ENCODE data around the gene ROBO2. TPM values are rescaled to one million over a fixed set of nuclear protein-coding genes. Genes with fewer than 3 reads are reported as not detected.

The ROBO2 gene
- total and polyA plus RNA-seq, 2 experiments from 2014 or later, result 1.5 to 7.8 TPM

DNA sequence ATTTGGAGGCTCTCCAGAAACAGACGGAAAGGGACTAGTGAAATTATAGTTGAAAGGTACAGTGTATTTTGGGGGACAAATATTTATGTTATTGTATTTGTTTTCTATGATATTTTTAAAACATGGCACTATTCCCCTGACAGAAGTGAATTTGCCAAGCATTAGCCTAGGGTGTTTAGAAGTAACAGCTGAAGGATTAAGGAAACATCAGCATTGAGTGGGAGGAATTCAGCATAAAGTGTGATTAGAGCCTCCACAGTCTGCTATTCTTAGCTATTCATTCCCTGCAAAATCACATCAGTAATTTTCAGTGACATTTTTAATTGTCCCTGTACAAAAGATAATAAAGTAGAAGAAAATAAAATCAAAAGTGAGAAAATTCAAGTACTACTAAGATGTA lies 231.4 kb downstream of the ROBO2 start:
- H3K27ac ChIP-seq (ENCODE audit: low read depth), result no peak overlapping the region
- Mint-ChIP-seq H3K27ac (no peak overlapping the region; the same call in 1 of the 2 replicates), H3K4me3 (no peak overlapping the region), H3K27me3 (ENCODE audit: insufficient read depth, low read depth, poor library complexity) (peaks cover 2% of the 10 kb centered on the region), H3K36me3 (ENCODE audit: low read depth) (no peaks in the 10 kb centered on the region), H3K4me1 (peaks cover 4% of the 10 kb centered on the region; the same call in 2 of the 3 replicates), H3K9me3 (no peaks in the 10 kb centered on the region)
- no peaks in the 10 kb centered on the region for H3F3A ChIP-seq (replicated peaks; ENCODE audit: low read depth)
- no peaks in the 10 kb centered on the region for H3K79me2 ChIP-seq (replicated peaks; ENCODE audit: insufficient read depth)
- peak overlapping the region; percentile 57; the same call in 1 of the 2 replicates for H2AFZ ChIP-seq
- no peaks in the 10 kb centered on the region for H3K27me3 ChIP-seq (ENCODE audit: insufficient read depth)
- H3K4me2 ChIP-seq, result no peak overlapping the region
- no peaks in the 10 kb centered on the region for H3K36me3 ChIP-seq (ENCODE audit: insufficient read depth)
- no peak overlapping the region for H3K4me3 ChIP-seq
- H3K9me2 ChIP-seq (ENCODE audit: insufficient read depth), result no peaks in the 10 kb centered on the region
- DNase-seq (ENCODE audit: low spot score), result no peak
- H4K20me1 ChIP-seq (replicated peaks; ENCODE audit: insufficient read depth), result no peaks in the 10 kb centered on the region
- peaks cover 9% of the 10 kb centered on the region; the same call in 1 of the 2 replicates for H3K4me1 ChIP-seq (ENCODE audit: insufficient read depth)
- TF ChIP-seq, protein P1, sequence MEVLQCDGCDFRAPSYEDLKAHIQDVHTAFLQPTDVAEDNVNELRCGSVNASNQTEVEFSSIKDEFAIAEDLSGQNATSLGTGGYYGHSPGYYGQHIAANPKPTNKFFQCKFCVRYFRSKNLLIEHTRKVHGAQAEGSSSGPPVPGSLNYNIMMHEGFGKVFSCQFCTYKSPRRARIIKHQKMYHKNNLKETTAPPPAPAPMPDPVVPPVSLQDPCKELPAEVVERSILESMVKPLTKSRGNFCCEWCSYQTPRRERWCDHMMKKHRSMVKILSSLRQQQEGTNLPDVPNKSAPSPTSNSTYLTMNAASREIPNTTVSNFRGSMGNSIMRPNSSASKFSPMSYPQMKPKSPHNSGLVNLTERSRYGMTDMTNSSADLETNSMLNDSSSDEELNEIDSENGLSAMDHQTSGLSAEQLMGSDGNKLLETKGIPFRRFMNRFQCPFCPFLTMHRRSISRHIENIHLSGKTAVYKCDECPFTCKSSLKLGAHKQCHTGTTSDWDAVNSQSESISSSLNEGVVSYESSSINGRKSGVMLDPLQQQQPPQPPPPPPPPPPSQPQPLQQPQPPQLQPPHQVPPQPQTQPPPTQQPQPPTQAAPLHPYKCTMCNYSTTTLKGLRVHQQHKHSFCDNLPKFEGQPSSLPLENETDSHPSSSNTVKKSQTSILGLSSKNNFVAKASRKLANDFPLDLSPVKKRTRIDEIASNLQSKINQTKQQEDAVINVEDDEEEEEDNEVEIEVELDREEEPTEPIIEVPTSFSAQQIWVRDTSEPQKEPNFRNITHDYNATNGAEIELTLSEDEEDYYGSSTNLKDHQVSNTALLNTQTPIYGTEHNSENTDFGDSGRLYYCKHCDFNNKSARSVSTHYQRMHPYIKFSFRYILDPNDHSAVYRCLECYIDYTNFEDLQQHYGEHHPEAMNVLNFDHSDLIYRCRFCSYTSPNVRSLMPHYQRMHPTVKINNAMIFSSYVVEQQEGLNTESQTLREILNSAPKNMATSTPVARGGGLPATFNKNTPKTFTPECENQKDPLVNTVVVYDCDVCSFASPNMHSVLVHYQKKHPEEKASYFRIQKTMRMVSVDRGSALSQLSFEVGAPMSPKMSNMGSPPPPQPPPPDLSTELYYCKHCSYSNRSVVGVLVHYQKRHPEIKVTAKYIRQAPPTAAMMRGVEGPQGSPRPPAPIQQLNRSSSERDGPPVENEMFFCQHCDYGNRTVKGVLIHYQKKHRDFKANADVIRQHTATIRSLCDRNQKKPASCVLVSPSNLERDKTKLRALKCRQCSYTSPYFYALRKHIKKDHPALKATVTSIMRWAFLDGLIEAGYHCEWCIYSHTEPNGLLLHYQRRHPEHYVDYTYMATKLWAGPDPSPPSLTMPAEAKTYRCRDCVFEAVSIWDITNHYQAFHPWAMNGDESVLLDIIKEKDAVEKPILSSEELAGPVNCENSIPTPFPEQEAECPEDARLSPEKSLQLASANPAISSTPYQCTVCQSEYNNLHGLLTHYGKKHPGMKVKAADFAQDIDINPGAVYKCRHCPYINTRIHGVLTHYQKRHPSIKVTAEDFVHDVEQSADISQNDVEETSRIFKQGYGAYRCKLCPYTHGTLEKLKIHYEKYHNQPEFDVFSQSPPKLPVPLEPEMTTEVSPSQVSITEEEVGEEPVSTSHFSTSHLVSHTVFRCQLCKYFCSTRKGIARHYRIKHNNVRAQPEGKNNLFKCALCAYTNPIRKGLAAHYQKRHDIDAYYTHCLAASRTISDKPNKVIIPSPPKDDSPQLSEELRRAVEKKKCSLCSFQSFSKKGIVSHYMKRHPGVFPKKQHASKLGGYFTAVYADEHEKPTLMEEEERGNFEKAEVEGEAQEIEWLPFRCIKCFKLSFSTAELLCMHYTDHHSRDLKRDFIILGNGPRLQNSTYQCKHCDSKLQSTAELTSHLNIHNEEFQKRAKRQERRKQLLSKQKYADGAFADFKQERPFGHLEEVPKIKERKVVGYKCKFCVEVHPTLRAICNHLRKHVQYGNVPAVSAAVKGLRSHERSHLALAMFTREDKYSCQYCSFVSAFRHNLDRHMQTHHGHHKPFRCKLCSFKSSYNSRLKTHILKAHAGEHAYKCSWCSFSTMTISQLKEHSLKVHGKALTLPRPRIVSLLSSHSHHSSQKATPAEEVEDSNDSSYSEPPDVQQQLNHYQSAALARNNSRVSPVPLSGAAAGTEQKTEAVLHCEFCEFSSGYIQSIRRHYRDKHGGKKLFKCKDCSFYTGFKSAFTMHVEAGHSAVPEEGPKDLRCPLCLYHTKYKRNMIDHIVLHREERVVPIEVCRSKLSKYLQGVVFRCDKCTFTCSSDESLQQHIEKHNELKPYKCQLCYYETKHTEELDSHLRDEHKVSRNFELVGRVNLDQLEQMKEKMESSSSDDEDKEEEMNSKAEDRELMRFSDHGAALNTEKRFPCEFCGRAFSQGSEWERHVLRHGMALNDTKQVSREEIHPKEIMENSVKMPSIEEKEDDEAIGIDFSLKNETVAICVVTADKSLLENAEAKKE (CRISPR knock-in tag; IDR thresholded peaks at IDR 0.05), result no peak
- TF ChIP-seq ZNF331 (CRISPR knock-in tag; IDR thresholded peaks at IDR 0.05; ENCODE audit: low read depth), result no peak
- no peak for TF ChIP-seq NANOG (IDR thresholded peaks at IDR 0.05; ENCODE audit: borderline replicate concordance)
- no peak for TF ChIP-seq JUNB (IDR thresholded peaks at IDR 0.05; ENCODE audit: unreplicated experiment)
- TF ChIP-seq POLR2AphosphoS5 (IDR thresholded peaks at IDR 0.05; ENCODE audit: low read depth), result no peak
- TF ChIP-seq, protein P2, sequence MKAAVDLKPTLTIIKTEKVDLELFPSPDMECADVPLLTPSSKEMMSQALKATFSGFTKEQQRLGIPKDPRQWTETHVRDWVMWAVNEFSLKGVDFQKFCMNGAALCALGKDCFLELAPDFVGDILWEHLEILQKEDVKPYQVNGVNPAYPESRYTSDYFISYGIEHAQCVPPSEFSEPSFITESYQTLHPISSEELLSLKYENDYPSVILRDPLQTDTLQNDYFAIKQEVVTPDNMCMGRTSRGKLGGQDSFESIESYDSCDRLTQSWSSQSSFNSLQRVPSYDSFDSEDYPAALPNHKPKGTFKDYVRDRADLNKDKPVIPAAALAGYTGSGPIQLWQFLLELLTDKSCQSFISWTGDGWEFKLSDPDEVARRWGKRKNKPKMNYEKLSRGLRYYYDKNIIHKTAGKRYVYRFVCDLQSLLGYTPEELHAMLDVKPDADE (IDR thresholded peaks at IDR 0.05), result no peak
- no peak for TF ChIP-seq EZH2phosphoT487 (IDR thresholded peaks at IDR 0.05; ENCODE audit: unreplicated experiment)
- no peak for TF ChIP-seq STAT1 (IDR thresholded peaks at IDR 0.05; ENCODE audit: unreplicated experiment)
- TF ChIP-seq, protein P3, sequence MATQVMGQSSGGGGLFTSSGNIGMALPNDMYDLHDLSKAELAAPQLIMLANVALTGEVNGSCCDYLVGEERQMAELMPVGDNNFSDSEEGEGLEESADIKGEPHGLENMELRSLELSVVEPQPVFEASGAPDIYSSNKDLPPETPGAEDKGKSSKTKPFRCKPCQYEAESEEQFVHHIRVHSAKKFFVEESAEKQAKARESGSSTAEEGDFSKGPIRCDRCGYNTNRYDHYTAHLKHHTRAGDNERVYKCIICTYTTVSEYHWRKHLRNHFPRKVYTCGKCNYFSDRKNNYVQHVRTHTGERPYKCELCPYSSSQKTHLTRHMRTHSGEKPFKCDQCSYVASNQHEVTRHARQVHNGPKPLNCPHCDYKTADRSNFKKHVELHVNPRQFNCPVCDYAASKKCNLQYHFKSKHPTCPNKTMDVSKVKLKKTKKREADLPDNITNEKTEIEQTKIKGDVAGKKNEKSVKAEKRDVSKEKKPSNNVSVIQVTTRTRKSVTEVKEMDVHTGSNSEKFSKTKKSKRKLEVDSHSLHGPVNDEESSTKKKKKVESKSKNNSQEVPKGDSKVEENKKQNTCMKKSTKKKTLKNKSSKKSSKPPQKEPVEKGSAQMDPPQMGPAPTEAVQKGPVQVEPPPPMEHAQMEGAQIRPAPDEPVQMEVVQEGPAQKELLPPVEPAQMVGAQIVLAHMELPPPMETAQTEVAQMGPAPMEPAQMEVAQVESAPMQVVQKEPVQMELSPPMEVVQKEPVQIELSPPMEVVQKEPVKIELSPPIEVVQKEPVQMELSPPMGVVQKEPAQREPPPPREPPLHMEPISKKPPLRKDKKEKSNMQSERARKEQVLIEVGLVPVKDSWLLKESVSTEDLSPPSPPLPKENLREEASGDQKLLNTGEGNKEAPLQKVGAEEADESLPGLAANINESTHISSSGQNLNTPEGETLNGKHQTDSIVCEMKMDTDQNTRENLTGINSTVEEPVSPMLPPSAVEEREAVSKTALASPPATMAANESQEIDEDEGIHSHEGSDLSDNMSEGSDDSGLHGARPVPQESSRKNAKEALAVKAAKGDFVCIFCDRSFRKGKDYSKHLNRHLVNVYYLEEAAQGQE (IDR thresholded peaks at IDR 0.05; ENCODE audit: unreplicated experiment), result no peak
- TF ChIP-seq, protein P4, sequence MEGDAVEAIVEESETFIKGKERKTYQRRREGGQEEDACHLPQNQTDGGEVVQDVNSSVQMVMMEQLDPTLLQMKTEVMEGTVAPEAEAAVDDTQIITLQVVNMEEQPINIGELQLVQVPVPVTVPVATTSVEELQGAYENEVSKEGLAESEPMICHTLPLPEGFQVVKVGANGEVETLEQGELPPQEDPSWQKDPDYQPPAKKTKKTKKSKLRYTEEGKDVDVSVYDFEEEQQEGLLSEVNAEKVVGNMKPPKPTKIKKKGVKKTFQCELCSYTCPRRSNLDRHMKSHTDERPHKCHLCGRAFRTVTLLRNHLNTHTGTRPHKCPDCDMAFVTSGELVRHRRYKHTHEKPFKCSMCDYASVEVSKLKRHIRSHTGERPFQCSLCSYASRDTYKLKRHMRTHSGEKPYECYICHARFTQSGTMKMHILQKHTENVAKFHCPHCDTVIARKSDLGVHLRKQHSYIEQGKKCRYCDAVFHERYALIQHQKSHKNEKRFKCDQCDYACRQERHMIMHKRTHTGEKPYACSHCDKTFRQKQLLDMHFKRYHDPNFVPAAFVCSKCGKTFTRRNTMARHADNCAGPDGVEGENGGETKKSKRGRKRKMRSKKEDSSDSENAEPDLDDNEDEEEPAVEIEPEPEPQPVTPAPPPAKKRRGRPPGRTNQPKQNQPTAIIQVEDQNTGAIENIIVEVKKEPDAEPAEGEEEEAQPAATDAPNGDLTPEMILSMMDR (conservative IDR thresholded peaks at IDR 0.05; ENCODE audit: low read depth in 2 of 2), result no peak
- no peak for TF ChIP-seq EZH2 (IDR thresholded peaks at IDR 0.05; ENCODE audit: low read depth, unreplicated experiment)
- no peak for TF ChIP-seq ZNF114 (CRISPR knock-in tag; IDR thresholded peaks at IDR 0.05)
- TF ChIP-seq CREB1 (CRISPR knock-in tag; IDR thresholded peaks at IDR 0.05; ENCODE audit: low read depth), result no peak
- ATAC-seq, result no peak
